ENCODE measurements around the gene APBB1. TPM values are rescaled to one million over a fixed set of nuclear protein-coding genes. Genes with fewer than 3 reads are reported as not detected.
A peak's percentile ranks its signal among the peaks of the same experiment; 100 is the strongest.
"Not testable (repeated sequence)": the region's sequence is repeated elsewhere in the genome, so short reads cannot be mapped to it uniquely, and the experiment has no call there.

APBB1 gene
- total and polyA plus RNA-seq, 10 donors: 18.6 to 42.4 (median 26.0) TPM

- H3K9me3 ChIP-seq: no peaks in the 10 kb centered on the region
- H3K27ac ChIP-seq: no peak overlapping the region
- H3K27me3 ChIP-seq (replicated peaks in 1 of 7): no peaks in the 10 kb centered on the region
- no peak for DNase-seq
- 87 to 96% (median 91%) methylated on average over 15 to 16 of the region's 16 CpGs for WGBS, 5 donors
- H3K4me3 ChIP-seq: no peak overlapping the region
- intact Hi-C loops (cut with DNase I; ENCODE audit: low total_unique reads): no loop called here
- peaks cover 0 to 51% (median 17%) of the 10 kb centered on the region in 6 donors for H3K36me3 ChIP-seq
- H3K4me1 ChIP-seq: peaks cover 12 to 40% (median 23%) of the 10 kb centered on the region in 6 donors
- TF ChIP-seq POLR2AphosphoS5 (IDR thresholded peaks at IDR 0.05) (peak in 1 of 3 donors; percentile 49), POLR2A (IDR thresholded peaks at IDR 0.05) (no peak)
Observed at GRCh38 chr11:6393989-6394670, 24.8 kb downstream of the APBB1 start.

DNA sequence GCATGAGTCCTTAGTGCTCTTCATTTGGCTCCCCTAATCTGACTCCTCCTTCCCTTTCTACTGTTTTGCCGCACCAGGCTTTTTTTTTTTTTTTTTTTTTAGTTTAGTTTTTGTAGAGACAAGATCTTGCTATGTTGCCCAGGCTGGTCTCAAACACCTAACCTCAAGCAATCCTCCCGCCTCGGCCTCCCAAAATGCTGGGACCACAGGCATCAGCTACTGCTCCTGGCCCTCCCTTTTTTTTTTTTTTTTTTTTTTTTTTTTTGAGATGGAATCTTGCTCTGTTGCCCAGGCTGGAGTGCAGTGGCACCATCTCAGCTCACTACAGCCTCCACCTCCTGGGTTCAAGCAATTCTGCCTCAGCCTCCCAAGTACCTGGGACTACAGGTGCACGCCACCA is 26.6 kb downstream of the APBB1 start:
- intact Hi-C loops (cut with DNase I; ENCODE audit: low total_unique reads); H3K27ac ChIP-seq; H3K27me3 ChIP-seq (replicated peaks in 1 of 7); H3K9me3 ChIP-seq; H3K4me3 ChIP-seq: not testable (repeated sequence)
- 92 to 100% (median 95%) methylated on average over 3 to 4 of the region's 4 CpGs for WGBS, 5 donors
- peaks cover 12 to 40% (median 24%) of the 10 kb centered on the region in 6 donors for H3K4me1 ChIP-seq
- peak; percentile 56 for DNase-seq
- peaks cover 0 to 42% (median 17%) of the 10 kb centered on the region in 6 donors for H3K36me3 ChIP-seq

GRCh38 chr11:6391537-6392134 is 27.3 kb downstream of the APBB1 start:
- TF ChIP-seq POLR2A (IDR thresholded peaks at IDR 0.05) (no peak), POLR2AphosphoS5 (IDR thresholded peaks at IDR 0.05) (no peak), CTCF (IDR thresholded peaks at IDR 0.05 in 8 of 11, conservative IDR thresholded peaks at IDR 0.05 in 3 of 11) (no peak)

DNA sequence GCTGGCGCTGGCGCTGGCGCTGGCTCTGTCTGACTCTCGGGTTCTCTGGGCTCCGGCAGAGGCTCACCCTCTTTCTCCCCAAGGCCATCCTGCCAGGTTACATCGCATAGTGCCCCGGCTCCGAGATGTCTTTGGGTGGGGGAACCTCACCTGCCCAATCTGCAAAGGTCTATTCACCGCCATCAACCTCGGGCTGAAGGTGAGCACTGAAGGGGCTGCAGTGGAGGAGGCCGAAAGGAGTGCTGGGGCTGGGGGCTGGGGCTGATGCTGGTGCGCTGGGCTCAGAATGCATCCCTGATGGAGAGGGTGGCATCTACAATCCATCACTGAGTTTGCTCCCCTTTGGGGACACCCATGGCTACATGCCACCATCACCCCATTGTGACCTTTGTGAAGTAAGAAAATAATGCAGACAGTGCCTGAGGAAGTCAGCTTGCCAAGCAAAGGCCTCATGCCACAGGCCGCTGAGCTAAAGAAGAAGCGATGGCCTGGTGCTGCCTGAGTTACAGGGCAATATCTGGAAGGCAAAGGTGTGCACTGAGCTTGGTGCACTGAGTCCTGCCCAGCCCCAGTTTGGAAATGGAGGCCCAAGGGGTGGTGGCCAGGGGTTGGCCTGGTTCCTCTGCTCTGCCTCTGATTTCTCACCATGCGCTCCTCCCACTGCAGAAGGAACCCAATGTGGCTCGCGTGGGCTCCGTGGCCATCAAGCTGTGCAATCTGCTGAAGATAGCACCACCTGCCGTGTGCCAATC is 28.0 kb downstream of the APBB1 start:
- Histone ChIP-seq H3K9me3 (no peaks in the 10 kb centered on the region), H3K36me3 (peaks cover 0 to 40% (median 17%) of the 10 kb centered on the region in 6 donors), H3K27me3 (replicated peaks in 1 of 7) (no peaks in the 10 kb centered on the region), H3K4me1 (peaks cover 12 to 40% (median 24%) of the 10 kb centered on the region in 6 donors), H3K27ac (peak overlapping the region; percentile 78 to 94 (median 92)), H3K4me3 (peak overlapping the region; percentile 63 to 85 (median 75))
- WGBS, 5 donors: 35 to 47% (median 37%) methylated on average over 12 to 19 of the region's 19 CpGs
- TF ChIP-seq POLR2A (IDR thresholded peaks at IDR 0.05): no peak
- peak; percentile 75 for DNase-seq
- intact Hi-C loops (cut with DNase I; ENCODE audit: low total_unique reads): no loop called here

More at GRCh38 chr11:6391537-6392134, 27.3 kb downstream of the APBB1 start:
- WGBS, 5 donors: 90 to 96% (median 95%) methylated on average over 16 to 18 of the region's 18 CpGs
- H3K9me3 ChIP-seq: no peaks in the 10 kb centered on the region
- H3K27me3 ChIP-seq (replicated peaks in 1 of 7): no peaks in the 10 kb centered on the region
- intact Hi-C loops (cut with DNase I; ENCODE audit: low total_unique reads): no loop called here
- peak overlapping the region in 4 of 8 donors; percentile 64 to 82 (median 73) for H3K4me3 ChIP-seq
- peaks cover 12 to 40% (median 24%) of the 10 kb centered on the region in 6 donors for H3K4me1 ChIP-seq
- peak; percentile 80 for DNase-seq
- H3K27ac ChIP-seq: peak overlapping the region in 3 of 8 donors; percentile 92 to 94 (median 93)
- H3K36me3 ChIP-seq: peaks cover 0 to 42% (median 17%) of the 10 kb centered on the region in 6 donors

DNA sequence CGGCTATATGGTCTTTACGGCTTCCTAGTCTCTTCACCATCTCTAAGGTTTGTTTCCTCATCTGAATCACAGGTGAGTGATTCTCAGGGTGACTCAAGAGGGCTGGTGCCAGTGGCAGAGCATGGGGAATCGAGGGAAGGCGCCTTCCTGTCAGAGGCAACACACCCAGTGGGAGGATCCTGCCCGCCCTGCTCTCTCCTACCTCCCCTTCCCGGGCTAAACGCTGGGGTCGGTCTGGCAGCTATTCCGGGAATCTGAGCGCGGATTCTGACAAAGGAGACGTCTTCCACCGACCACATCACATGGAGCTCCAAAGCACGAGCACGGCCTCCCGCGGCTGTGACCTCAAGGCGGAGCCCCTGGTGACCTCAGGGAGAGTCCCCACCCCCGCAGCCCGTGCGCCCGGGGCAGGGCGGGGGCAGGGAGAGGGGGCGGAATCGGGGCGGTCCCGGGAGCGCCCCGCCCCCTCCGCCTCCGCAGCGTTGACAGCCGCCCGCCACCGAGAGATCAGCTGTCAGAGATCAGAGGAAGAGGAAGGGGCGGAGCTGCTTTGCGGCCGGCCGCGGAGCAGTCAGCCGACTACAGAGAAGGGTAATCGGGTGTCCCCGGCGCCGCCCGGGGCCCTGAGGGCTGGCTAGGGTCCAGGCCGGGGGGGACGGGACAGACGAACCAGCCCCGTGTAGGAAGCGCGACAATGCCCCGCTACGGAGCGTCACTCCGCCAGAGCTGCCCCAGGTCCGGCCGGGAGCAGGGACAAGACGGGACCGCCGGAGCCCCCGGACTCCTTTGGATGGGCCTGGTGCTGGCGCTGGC is 28.8 kb downstream of the APBB1 start, which contains the start of gene SMPD1:
SMPD1 (plus strand) TSS at position 570 of the 813 bp plus-strand sequence; CDS start at position 695, 125 bp downstream.
- 1% methylated on average over 21 to 63 of the region's 63 CpGs for WGBS, 5 donors
- H3K27me3 ChIP-seq (replicated peaks in 1 of 7): no peaks in the 10 kb centered on the region
- H3K27ac ChIP-seq: peak within 1 kb of the TSS; percentile 78 to 94 (median 92)
- TF ChIP-seq POLR2AphosphoS5 (IDR thresholded peaks at IDR 0.05): peak; percentile 89 to 94 (median 92)
- peak in 2 of 11 experiments; percentile 29 to 44 for TF ChIP-seq CTCF (IDR thresholded peaks at IDR 0.05 in 8 of 11, conservative IDR thresholded peaks at IDR 0.05 in 3 of 11)
- peak in 2 of 3 donors; percentile 39 to 74 for TF ChIP-seq POLR2A (IDR thresholded peaks at IDR 0.05)
- H3K36me3 ChIP-seq: peaks cover 0 to 32% (median 16%) of the 10 kb centered on the region in 6 donors
- H3K9me3 ChIP-seq: no peaks in the 10 kb centered on the region
- DNase-seq: peak; percentile 99
- peaks cover 12 to 40% (median 24%) of the 10 kb centered on the region in 6 donors for H3K4me1 ChIP-seq
- peak within 1 kb of the TSS; percentile 63 to 85 (median 75) for H3K4me3 ChIP-seq
- intact Hi-C loops (cut with DNase I; ENCODE audit: low total_unique reads): no loop called here

Measured in spleen (tissue), 11 donors.